ENCODE data around the gene JAZF1. TPM values are rescaled to one million over a fixed set of nuclear protein-coding genes. Genes with fewer than 3 reads are reported as not detected.

Gene JAZF1
- total RNA-seq, 1 experiment from 2014 or later = 9.1 TPM

- no peak for TF ChIP-seq CTCF (conservative IDR thresholded peaks at IDR 0.05)
Observed at GRCh38 chr7:28116041-28116440, 64.6 kb downstream of the JAZF1 start.

More at GRCh38 chr7:28116041-28116440, 64.6 kb downstream of the JAZF1 start:
- Histone ChIP-seq H2BK120ac (ENCODE audit: low read depth, low read length, poor library complexity, severe bottlenecking) (no peak overlapping the region), H3K18ac (ENCODE audit: insufficient read length, low read depth, low read length) (no peak overlapping the region), H3T11ph (ENCODE audit: low read length) (no peak overlapping the region), H2BK15ac (ENCODE audit: low read depth, low read length) (no peak overlapping the region), H3K23me2 (ENCODE audit: insufficient read length, low read depth, low read length, poor library complexity, severe bottlenecking) (no peaks in the 10 kb centered on the region), H3K27ac (ENCODE audit: insufficient read length, low read depth, low read length) (no peak overlapping the region), H3K4ac (ENCODE audit: low read depth, low read length) (no peak overlapping the region), H3K14ac (ENCODE audit: insufficient read depth, low read length) (no peak overlapping the region), H2AK5ac (ENCODE audit: insufficient read length, low read length) (no peak overlapping the region), H2BK20ac (ENCODE audit: low read depth, low read length, poor library complexity, severe bottlenecking) (no peak overlapping the region), H3K79me1 (ENCODE audit: insufficient read depth, low read depth, low read length, poor library complexity, severe bottlenecking) (no peaks in the 10 kb centered on the region), H2BK12ac (ENCODE audit: insufficient read length, low read depth, low read length) (no peak overlapping the region), H3K9me3 (ENCODE audit: control insufficient read depth, low read depth, low read length) (no peaks in the 10 kb centered on the region), H3K4me2 (ENCODE audit: insufficient read depth, insufficient read length, low read length) (no peak overlapping the region), H3K79me2 (ENCODE audit: insufficient read depth, low read length) (0 out of 2 replicates have a peak, but pooled peaks cover 4% of the 10 kb centered on the region), H3K9ac (ENCODE audit: extremely low read depth, insufficient read length, low read length) (no peak overlapping the region), H3K4me1 (ENCODE audit: insufficient read depth, low read length) (no peaks in the 10 kb centered on the region), H4K8ac (replicated peaks; ENCODE audit: insufficient read length, low read depth, low read length) (no peak overlapping the region), H4K91ac (ENCODE audit: insufficient read length, low read depth, low read length) (no peak overlapping the region), H3K27me3 (ENCODE audit: insufficient read depth, low read length) (no peaks in the 10 kb centered on the region), H2AFZ (ENCODE audit: low read length) (no peak overlapping the region), H4K20me1 (ENCODE audit: control insufficient read depth, insufficient read depth, insufficient read length) (no peaks in the 10 kb centered on the region), H2BK5ac (ENCODE audit: insufficient read length, low read length) (no peak overlapping the region), H4K5ac (ENCODE audit: insufficient read length, low read depth, low read length) (no peak overlapping the region), H3K56ac (ENCODE audit: insufficient read length, low read depth, low read length) (no peak overlapping the region), H3K23ac (ENCODE audit: insufficient read length, low read depth, low read length) (no peak overlapping the region)
- H3K9me3 Mint-ChIP-seq = no peaks in the 10 kb centered on the region
- DNase-seq = no peak
- no peaks in the 10 kb centered on the region for H3K4me1 Mint-ChIP-seq
- no peak overlapping the region for H3K27ac Mint-ChIP-seq
- WGBS (ENCODE audit: extremely low coverage, insufficient read length, low lambda C conversion rate) = no CpG with 5 or more reads among the region's 2 CpGs
- no peaks in the 10 kb centered on the region; the same call in 1 of the 2 replicates for H3K27me3 Mint-ChIP-seq (ENCODE audit: low read depth)
- no peaks in the 10 kb centered on the region for H3K36me3 Mint-ChIP-seq (ENCODE audit: insufficient read depth in 1 of 3, low read depth in 3 of 3)
- no peak overlapping the region for H3K4me3 Mint-ChIP-seq
